Esophagus squamous epithelium (tissue), 5 donors: ENCODE results near the gene FEM1B. TPM values are rescaled to one million over a fixed set of nuclear protein-coding genes. Genes with fewer than 3 reads are reported as not detected.

Experiments
- DNase-seq: peaks from one replicate; lab custom pipeline; 2025; lab: John Stamatoyannopoulos, UW
- H3K27ac ChIP-seq, 4 donors: fragments of 200-600 bp; sonication (generic); one replicate each; pipeline ENCODE4 v1.5.1; 2016 to 2019; ENCODE audit warnings: mild to moderate bottlenecking in 1 of 4
- H3K27me3 ChIP-seq, 4 donors: fragments of 200-600 bp; sonication (generic); 1 replicate in 3 of 4; 2 replicates in 1 of 4; pipeline versions ENCODE4 v1.5.1 to v1.6.0; 2017 to 2021; ENCODE audit warnings: antibody characterized with exemption in 1 of 4
- H3K36me3 ChIP-seq, 3 donors: fragments of 200-600 bp; sonication (generic); one replicate each; pipeline ENCODE4 v1.5.1; 2016 to 2019
- H3K4me1 ChIP-seq, 3 donors: fragments of 200-600 bp; sonication (generic); one replicate each; pipeline ENCODE4 v1.5.1; 2017 to 2019
- H3K4me3 ChIP-seq, 4 donors: fragments of 200-600 bp; sonication (generic); 1 replicate in 3 of 4; 2 replicates in 1 of 4; pipeline ENCODE4 v1.5.1; 2016 to 2019; ENCODE audit warnings: mild to moderate bottlenecking in 2 of 4, moderate library complexity in 1 of 4
- H3K9me3 ChIP-seq, 3 donors: fragments of 200-600 bp; sonication (generic); one replicate each; pipeline ENCODE4 v1.5.1; 2016 to 2019
- CTCF ChIP-seq, 6 experiments: fragments of 450-650 bp in 4 of 6; fragments of 200-600 bp in 2 of 6; sonication (generic) in 2 of 6; IDR thresholded peaks; one replicate each; pipeline ENCODE4 v1.5.1; 2016 to 2019; ENCODE audit warnings: antibody characterized with exemption in 6 of 6, mild to moderate bottlenecking in 4 of 6, moderate library complexity in 4 of 6
- POLR2A ChIP-seq, 4 donors: fragments of 450-650 bp; IDR thresholded peaks; one replicate each; pipeline ENCODE4 v1.6.1; 2017; ENCODE audit warnings: antibody characterized with exemption in 4 of 4, mild to moderate bottlenecking in 4 of 4, moderate library complexity in 3 of 4
- WGBS, 2 donors: methylation state at CpG; one replicate each; pipeline ENCODE4 v1.1.5; 2018; 5-methylcytosine and 5-hydroxymethylcytosine counted together
- intact Hi-C: fragments of 100-400 bp; cut with DNase I; formaldehyde crosslinking; loops from one replicate; pipeline ENCODE4 v1.15.0; 2022
- total RNA-seq, 4 donors: library from RNA; depleted of rRNA; stranded (reverse); fragments of >200 nt; gene quantifications; one replicate each; pipeline ENCODE4 v1.1.0, GENCODE V29; 2016
- donor health status: DM: yes; HTN: yes; CAD: no.

Gene FEM1B
- total RNA-seq, 4 donors from 2014 or later = 32.3 to 64.4 (median 46.8) TPM

- 64 to 65% methylated on average over 3 to 6 of the region's 11 CpGs for WGBS, 2 donors
- DNase-seq = no peak
- Histone ChIP-seq H3K27ac (no peak overlapping the region), H3K36me3 (no peaks in the 10 kb centered on the region), H3K4me3 (no peak overlapping the region), H3K4me1 (no peaks in the 10 kb centered on the region), H3K27me3 (peaks cover 0 to 55% (median 0%) of the 10 kb centered on the region in 4 donors), H3K9me3 (no peaks in the 10 kb centered on the region)
- intact Hi-C loops = no loop called here
- TF ChIP-seq POLR2A (IDR thresholded peaks at IDR 0.05) (no peak), CTCF (IDR thresholded peaks at IDR 0.05) (no peak)
These were observed 49.3 kb downstream of the FEM1B start for GRCh38 chr15:68326711-68327354.

GRCh38 chr15:68328443-68328842 is 50.9 kb downstream of the FEM1B start:
- H3K4me1 ChIP-seq = peaks cover 0 to 1% (median 0%) of the 10 kb centered on the region in 3 donors
- intact Hi-C loops = no loop called here
- no peak for DNase-seq
- H3K4me3 ChIP-seq = no peak overlapping the region
- H3K9me3 ChIP-seq = no peaks in the 10 kb centered on the region
- 72 to 82% methylated on average over 7 to 8 of the region's 8 CpGs for WGBS, 2 donors
- H3K27ac ChIP-seq = no peak overlapping the region
- H3K27me3 ChIP-seq = peaks cover 0 to 61% (median 0%) of the 10 kb centered on the region in 4 donors
- no peaks in the 10 kb centered on the region for H3K36me3 ChIP-seq
- TF ChIP-seq CTCF (IDR thresholded peaks at IDR 0.05) (no peak), POLR2A (IDR thresholded peaks at IDR 0.05) (no peak)

GRCh38 chr15:68328964-68329363 is 51.4 kb downstream of the FEM1B start:
- Histone ChIP-seq H3K9me3 (no peaks in the 10 kb centered on the region), H3K27ac (no peak overlapping the region), H3K4me1 (peaks cover 0 to 6% (median 5%) of the 10 kb centered on the region in 3 donors), H3K27me3 (peaks cover 0 to 55% (median 0%) of the 10 kb centered on the region in 4 donors), H3K36me3 (no peaks in the 10 kb centered on the region), H3K4me3 (no peak overlapping the region)
- TF ChIP-seq POLR2A (IDR thresholded peaks at IDR 0.05) (no peak), CTCF (IDR thresholded peaks at IDR 0.05) (no peak)
- 85 to 89% methylated on average over 3 of the region's 3 CpGs for WGBS, 2 donors
- intact Hi-C loops = no loop called here
- no peak for DNase-seq

GRCh38 chr15:68330416-68330815 is 52.9 kb downstream of the FEM1B start:
- Histone ChIP-seq H3K27ac (no peak overlapping the region), H3K27me3 (peaks cover 0 to 47% (median 0%) of the 10 kb centered on the region in 4 donors), H3K9me3 (no peaks in the 10 kb centered on the region), H3K4me1 (peaks cover 9 to 21% (median 12%) of the 10 kb centered on the region in 3 donors), H3K36me3 (no peaks in the 10 kb centered on the region), H3K4me3 (no peak overlapping the region)
- TF ChIP-seq POLR2A (IDR thresholded peaks at IDR 0.05) (no peak), CTCF (IDR thresholded peaks at IDR 0.05) (no peak)
- no peak for DNase-seq
- intact Hi-C loops = no loop called here
- 56 to 75% methylated on average over 6 of the region's 6 CpGs for WGBS, 2 donors

GRCh38 chr15:68330901-68331300 is 53.4 kb downstream of the FEM1B start:
- DNase-seq = no peak
- intact Hi-C loops = no loop called here
- TF ChIP-seq POLR2A (IDR thresholded peaks at IDR 0.05) (no peak), CTCF (IDR thresholded peaks at IDR 0.05) (no peak)

More at GRCh38 chr15:68330901-68331300, 53.4 kb downstream of the FEM1B start:
- no peaks in the 10 kb centered on the region for H3K9me3 ChIP-seq
- peaks cover 9 to 25% (median 12%) of the 10 kb centered on the region in 3 donors for H3K4me1 ChIP-seq
- H3K27me3 ChIP-seq = peaks cover 0 to 44% (median 0%) of the 10 kb centered on the region in 4 donors
- no peak overlapping the region for H3K4me3 ChIP-seq
- no peak overlapping the region for H3K27ac ChIP-seq
- 58 to 75% methylated on average over 5 to 10 of the region's 10 CpGs for WGBS, 2 donors
- no peaks in the 10 kb centered on the region for H3K36me3 ChIP-seq
